DMS153 treated with DMSO at 0.1 percent for 48 hours (cell line): Measurements from ENCODE around the gene FKBP6.
A peak's percentile ranks its signal among the peaks of the same experiment; 100 is the strongest.
"Not testable (repeated sequence)": the region's sequence is repeated elsewhere in the genome, so short reads cannot be mapped to it uniquely, and the experiment has no call there.

ENCODE experiments used
- DNase-seq: peaks from one replicate; lab custom pipeline; 2025; ENCODE audit not compliant: unreplicated experiment; lab: John Stamatoyannopoulos, UW

Gene FKBP6

DNA sequence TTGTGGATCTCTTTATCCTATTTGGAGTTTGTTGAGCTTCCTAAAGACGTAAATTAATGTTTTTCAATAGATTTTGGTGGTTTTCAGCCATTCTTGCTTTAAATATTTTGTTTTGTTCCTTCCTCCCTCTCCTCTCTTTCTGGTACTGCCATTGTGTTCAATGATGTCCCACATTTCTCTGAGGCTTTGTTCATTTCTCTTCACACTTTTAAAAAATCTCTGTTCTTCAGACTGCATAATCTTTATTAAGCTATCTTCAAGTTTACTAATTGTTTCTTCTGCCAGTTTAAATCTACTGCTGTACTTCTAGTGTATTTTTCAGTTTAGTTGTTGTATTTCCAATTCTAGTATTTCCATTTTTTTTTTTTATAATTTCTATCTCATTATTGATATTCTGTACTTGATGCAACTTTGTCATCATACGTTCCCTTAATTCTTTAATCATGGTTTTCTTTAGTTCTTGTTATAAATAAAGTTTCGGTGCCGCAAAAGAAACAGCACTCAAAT lies 60.0 kb downstream of the FKBP6 start:
- DNase-seq = no peak

DNA sequence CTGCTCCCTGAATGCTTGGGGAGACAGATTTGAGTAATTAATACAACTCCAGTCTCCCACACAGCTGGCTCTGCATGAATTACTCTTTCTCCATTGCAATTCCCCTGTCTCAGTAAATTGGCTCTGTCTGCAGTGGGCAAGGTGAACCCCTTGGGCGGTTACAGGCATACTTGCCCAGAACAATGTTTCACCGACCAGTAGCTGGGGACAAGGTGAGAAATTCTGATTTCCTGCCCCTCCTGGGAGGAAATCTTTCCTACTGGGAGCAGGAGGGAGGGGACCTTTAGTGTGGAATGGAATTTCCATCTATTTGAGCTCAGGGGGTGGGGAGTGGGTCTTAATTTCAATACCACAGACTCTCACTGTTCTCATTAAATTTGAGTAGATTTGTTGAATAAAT lies 63.4 kb downstream of the FKBP6 start:
- no peak for DNase-seq

DNA sequence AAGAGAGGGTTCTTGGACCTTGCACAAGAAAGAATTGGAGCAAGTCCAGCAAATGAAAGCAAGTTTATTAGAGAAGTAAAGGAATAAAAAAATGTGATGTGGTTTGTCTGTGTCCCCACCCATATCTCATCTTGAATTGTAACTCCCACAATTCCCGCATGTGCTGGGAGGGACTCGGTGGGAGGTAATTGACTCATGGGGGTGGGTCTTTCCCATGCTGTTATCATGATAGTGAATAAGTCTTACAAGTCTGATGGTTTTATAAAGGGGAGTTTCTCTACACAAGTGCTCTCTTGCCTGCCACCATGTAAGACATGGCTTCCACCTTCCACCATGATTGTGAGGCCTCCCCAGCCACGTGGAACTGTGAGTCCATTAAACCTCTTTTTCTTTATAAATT lies 66.5 kb downstream of the FKBP6 start:
- DNase-seq = no peak

DNA sequence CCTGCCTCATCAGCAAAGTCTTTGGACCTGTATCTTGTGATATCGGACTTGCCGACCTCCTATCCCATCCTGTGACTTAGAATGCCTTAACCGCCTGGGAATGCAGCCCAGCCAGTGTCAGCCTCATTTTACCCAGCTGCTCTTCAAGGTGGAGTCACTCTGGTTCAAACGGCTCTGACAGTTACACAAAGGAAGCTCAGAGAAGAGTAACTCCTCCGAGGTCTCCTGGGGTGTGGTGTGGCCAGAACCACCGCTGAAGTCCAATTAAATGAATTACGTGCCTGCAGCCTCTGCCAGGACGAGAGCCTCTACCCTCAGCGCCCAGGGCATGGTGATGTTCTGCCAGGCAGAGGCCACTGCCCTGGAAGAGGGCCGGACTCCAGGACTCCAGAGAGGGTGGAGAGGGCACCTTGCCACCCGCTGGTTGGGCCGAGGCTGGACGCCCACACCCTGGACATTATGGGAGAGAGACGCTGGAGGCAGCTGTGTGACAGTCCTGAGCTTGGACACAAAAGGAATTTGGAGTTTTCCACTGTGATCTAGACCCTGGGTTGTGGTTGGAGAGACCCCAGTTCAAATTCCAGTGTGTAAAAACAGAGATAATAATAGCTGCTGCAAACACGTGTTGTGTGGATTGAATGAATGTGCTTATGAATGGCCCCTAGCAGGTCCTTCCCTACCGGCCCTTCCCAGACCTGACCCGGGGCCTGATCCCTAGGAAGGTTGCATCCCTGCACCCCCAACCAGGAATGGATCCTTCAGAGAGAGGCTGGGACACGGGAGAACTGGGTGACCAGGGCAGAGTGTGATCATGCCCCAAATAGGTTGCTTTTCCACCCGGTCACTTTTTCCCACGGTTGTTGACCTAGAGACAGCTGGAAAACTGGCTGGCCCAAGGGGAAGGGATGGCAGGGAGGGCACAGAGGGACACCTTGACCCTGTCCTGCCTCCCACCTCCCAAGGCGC lies 67.9 kb downstream of the FKBP6 start:
- no peak for DNase-seq

DNA sequence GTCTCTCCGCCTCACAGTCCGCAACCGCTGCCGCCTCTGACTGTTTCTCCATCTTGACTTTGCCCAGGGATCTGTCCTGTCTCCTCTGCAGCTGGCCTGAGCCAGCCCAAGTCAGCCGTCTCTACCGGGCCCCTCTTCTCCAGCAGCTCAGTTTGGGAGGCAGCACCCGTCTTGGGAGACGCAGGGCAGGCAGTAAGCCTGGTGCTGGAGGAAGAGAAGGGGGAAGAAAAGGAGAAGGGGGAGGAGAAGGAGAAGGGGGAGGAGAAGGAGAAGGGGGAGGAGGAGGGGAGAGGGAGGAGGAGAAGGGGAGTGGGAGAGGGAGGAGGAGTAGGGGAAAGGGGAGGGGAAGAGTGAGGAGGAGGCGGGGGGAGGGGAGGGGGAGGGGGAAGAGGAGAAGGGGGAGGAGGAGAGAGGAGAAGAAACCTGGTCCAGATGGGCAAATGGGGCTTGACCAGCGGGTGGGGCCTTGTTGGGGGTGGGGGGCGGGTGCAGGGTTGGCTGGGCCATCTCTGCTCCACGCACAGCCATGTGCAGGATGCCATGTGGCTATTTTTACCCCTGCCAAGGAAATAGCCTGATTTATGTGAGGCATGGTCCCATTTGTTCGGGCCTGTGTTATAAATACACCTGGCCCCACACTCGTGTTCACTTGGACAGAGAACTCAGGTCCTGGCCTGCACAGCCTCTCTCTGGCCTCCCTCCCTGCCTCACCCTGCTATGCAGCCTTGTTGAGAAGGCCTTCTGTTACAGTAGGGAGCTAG lies 69.7 kb downstream of the FKBP6 start:
- no peak for DNase-seq

DNA sequence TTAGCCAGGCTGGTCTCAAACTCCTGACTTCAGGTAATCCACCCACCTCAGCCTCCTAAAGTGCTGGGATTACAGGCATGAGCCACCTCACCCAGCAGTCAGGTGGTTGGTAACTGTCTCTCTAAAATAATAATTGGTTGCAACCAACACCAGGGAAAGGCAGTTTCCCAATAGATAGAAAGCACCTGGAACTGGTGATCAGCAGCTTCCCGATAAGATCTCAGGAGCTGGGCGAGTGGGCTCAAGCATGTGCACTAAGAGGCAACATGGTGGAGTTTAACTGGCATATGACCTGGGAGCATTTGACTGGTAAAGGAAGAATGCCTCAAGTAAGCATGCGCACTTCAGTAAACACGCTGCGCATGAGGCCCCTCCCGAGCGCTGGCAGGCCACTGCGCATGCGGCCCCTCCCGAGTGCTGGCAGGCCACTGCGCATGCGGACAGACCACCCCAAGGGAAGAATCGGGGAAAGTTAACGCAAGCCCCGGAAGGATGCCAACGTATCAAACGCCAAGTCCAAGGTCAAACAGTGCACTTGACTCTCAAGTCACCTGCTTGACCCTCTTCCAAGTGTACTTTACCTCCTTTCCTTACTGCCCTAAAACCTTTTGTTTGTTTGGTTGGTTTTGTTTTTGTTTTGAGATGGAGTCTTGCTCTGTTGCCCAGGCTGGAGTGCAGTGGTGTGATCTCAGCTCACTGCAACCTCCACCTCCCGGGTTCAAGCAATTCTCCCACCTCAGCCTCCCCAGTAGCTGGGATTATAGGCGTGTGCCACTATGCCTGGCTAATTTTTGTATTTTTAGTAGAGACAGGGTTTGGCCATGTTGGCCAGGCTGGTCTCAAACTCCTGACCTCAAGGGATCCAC lies 71.5 kb downstream of the FKBP6 start:
- DNase-seq = peak; percentile 7

DNA sequence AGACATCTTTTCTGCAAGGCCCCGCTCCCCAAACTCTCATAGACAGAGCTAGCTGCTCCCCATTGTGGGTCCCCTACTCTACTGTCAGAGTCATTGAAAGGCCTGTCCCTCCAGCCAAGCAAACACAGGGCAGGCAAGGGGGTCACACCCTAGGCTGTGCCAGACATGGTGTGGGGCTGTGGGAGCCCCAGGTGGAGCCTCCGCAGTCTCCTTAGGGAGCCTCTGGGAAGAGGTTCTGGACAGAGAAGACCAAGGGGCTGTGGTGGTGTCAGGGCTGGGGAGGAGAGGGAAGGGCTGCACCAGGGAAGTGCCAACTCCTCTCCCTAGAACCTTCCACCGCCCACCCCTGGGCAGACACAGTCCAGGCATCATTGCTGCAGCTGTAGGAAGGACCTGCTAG lies 76.9 kb downstream of the FKBP6 start:
- not testable (repeated sequence) for DNase-seq
